ENCODE results near the gene PARP8.

DNA sequence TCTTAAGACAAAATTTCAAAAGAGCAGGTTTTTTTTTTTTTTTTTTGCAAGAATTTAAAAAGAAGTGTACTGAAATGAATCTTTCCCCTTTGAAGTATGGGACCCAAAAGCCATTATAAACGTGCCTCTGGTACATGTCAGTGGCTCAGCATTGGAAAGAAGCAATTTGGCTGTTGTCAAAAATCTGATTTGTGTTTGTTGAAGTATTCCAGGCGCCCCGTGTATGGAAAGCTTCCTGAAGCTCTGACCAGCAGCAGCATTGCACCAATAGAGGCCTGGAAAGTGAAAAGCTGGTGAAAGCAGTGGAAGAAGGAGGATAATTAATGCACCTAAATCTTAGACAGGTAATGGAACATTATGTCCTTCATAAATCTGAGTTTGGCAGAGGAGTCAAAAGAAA lies 215.0 kb downstream of the PARP8 start:
- TF ChIP-seq, protein P1, sequence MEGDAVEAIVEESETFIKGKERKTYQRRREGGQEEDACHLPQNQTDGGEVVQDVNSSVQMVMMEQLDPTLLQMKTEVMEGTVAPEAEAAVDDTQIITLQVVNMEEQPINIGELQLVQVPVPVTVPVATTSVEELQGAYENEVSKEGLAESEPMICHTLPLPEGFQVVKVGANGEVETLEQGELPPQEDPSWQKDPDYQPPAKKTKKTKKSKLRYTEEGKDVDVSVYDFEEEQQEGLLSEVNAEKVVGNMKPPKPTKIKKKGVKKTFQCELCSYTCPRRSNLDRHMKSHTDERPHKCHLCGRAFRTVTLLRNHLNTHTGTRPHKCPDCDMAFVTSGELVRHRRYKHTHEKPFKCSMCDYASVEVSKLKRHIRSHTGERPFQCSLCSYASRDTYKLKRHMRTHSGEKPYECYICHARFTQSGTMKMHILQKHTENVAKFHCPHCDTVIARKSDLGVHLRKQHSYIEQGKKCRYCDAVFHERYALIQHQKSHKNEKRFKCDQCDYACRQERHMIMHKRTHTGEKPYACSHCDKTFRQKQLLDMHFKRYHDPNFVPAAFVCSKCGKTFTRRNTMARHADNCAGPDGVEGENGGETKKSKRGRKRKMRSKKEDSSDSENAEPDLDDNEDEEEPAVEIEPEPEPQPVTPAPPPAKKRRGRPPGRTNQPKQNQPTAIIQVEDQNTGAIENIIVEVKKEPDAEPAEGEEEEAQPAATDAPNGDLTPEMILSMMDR (IDR thresholded peaks at IDR 0.05; ENCODE audit: borderline replicate concordance, extremely low read depth, low read length, poor library complexity, severe bottlenecking): no peak
- no peak for TF ChIP-seq EZH2 (IDR thresholded peaks at IDR 0.05; ENCODE audit: borderline replicate concordance, low read depth, low read length, severe bottlenecking)

Data from DND-41 (cell line).